Head of caudate nucleus (tissue), 42 donors: ENCODE data around the gene IGFBP1.
"Not testable (repeated sequence)": the region's sequence is repeated elsewhere in the genome, so short reads cannot be mapped to it uniquely, and the experiment has no call there.

Source experiments
- DNase-seq, 42 donors: peaks; one replicate each; pipeline versions ENCODE4 v3.0.0 to v3.0.0-alpha.2; 2020 to 2021; ENCODE audit warnings: mixed read lengths in 7 of 42
- intact Hi-C: fragments of 100-400 bp; cut with DNase I; formaldehyde crosslinking; loops from one replicate; pipeline ENCODE4 v1.15.0; 2022

Gene IGFBP1

DNA sequence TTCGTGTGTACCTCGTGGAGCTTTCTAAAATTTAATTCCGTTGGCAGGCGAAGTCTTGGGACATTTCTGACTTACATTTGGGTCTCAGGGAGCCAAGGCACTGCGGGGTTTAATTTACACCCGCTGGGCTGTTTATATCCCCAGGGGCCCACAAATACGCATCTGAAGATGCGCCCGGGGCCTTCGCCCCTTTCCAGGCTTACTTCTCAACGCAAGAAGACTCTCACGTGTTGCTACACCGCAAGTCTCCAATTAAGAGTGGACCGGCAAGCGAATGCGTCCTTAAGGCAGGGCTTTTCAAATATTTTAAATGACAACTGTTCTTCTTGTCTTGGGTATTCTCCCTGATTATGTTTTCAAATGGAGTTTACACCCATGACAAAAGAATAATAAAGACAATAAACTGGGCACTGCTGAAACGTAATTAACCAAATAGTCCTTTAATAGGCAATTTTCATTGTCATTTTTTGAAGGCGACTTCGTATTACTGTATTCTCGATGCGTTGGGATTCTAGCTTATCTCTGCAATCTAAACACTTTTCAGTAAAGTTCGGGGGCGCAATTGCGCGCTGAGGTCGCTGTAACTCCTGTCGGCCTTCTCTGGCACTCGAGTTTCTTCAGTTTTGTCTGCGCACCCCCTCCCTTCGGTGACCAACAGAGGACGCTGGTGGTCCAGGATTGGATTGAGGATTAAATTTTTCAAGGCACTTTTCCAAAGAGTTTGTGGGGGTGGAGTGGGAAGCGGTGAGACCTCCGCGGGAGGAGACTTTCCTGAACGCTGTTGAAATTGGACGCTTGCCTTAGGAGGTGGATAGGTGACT, 33.6 kb downstream of the IGFBP1 start:
- intact Hi-C loops, result loop anchor here (10.0 kb wide), 1 partner anchor 433 kb away; no protein-coding TSS in a partner anchor
- peak in 13 of 42 donors; percentile 17 to 61 (median 38) for DNase-seq

DNA sequence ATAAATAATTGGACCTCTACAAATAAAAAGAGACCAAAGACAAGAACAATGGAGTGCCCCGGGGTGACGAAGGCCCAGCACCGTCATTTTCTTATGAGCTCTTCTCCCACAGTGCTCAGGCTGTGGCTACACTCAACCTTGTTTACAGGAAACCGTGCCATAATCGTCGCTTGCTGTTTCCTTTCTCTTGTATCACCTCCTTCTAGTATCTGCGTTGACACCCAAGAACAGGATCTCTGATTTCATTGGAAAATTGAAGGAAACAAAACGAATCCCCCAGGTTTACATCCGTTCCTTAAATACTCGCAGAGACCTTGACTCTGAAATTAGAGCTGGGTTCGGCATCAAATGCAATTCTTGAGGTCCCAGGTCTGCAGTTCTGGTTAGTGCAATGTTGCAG, 34.5 kb downstream of the IGFBP1 start:
- no peak for DNase-seq
- intact Hi-C loops, result loop anchor here (10.0 kb wide), 1 partner anchor 432 kb away; no protein-coding TSS in a partner anchor

DNA sequence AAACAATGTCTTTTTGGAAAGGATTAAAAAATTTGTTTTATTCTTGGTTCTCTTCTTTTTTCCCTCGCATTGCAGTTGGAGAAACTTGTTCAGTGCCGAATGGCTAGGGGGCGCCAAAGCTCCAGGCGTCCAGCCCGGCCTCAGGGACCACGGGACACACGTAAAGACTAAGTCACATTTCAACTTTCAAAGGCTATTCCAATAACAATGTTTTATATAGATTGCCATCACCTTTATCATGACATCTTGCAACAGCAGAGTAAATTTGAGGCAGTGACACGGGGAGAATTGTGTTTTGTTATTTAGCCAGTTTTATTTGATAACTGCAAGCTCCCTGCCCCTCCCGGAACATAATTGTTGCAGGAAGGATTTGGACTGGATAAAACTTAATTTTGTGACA, 35.0 kb downstream of the IGFBP1 start:
- DNase-seq, result peak; percentile 44 to 87 (median 73)

DNA sequence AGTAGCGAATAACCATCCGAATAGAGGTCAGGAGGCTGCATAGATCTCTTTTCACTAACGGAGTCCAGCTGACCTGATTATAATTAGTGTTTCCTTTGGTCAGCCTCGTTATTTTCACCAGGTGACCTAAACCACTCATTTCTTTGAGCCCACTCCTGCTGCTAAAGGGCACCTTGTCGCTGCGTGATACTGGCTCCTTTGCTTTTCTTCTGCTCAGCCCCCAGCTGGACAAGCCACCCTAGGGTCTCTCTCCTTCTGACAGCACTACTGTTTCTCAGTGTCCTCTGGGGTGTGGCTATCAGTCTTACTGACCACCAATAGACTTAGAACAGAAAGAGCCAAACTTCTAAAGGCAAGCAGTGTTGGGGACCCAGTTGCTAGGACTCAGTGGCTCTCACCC, 35.5 kb downstream of the IGFBP1 start:
- no peak for DNase-seq
- intact Hi-C loops, result loop anchor here (10.0 kb wide), 1 partner anchor 431 kb away; no protein-coding TSS in a partner anchor

More for the DNA sequence above, 35.0 kb downstream of the IGFBP1 start:
- intact Hi-C loops, result loop anchor here (10.0 kb wide), 1 partner anchor 432 kb away; no protein-coding TSS in a partner anchor

DNA sequence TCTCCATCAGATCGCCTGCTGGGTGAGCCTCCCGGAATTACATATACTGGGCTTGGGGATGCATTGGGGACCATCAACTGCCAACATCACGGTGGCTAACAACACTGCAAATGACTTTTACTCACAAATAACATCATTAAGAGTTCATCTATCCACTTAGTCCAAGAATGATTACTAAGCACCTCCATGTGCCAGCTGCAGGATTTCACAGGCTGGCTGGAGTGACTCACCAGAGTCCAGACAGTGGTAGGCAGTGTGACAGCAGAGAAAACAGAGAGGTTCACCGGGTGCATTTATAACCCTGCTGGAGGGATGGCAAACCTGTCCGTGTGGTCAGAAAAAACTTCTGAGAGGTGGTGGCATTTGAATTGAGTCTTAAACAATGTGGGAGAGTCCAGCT, 36.0 kb downstream of the IGFBP1 start:
- intact Hi-C loops, result loop anchor here (10.0 kb wide), 1 partner anchor 431 kb away; no protein-coding TSS in a partner anchor
- no peak for DNase-seq

DNA sequence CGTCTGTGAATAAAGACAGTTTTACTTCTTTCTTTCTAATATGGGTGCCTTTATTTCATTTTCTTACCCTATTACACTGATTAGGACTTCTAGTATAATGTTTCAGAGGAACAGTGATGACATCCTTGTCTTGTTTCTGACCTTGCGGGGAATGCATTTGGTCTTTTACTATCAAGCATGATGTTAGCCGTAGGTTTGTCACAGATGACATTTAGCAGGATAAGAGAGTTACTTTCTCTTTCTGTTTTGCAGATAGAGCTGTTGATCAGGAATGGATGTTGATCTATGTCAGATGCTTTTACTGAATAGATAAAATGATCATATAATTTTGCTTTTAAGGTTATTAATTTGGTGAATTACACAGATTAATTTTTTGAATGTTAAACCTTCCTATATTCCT, 39.4 kb downstream of the IGFBP1 start:
- intact Hi-C loops, result loop anchor here (10.0 kb wide), 1 partner anchor 427 kb away; no protein-coding TSS in a partner anchor

DNA sequence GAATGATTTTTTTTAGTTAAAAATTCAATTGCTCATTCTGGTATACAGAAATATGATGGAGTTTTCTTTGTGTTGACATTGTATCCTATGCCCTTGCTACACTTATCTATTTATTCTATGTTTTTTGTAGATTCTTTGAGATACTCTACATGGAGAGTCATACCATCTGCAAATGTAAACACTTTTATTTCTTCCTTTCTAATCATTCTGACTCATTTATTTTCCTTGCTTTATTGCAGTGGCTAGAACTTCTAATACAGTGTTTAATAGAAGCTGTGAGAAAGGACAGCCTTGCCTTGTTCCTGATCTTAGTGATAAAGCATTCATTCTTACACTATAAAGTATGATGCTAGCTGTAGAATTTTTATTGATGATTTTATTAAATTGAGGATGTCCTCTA, 42.7 kb downstream of the IGFBP1 start:
- intact Hi-C loops, result no loop called here
- DNase-seq, result no peak

More for the DNA sequence above, 39.4 kb downstream of the IGFBP1 start:
- no peak for DNase-seq

DNA sequence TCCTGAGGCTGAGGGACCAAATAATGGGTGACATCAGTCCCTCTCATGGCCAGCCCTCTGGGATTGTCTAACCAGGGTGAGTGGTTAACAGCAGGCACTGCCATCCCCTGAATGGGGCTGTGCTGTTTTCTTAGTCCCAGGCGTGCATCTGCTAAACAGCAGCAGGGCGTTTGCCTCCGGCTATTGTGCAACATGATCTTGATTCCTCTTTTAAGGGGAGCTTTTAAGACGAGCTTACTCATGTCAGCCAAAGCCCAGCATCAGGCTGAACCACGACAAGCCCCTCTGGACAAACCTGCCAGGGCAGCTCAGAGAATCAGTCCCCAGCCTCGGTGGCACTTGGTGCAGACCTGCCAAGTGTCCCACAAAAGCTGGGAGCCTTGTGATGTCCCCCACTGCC, 49.0 kb downstream of the IGFBP1 start:
- no peak for DNase-seq
- intact Hi-C loops, result no loop called here

DNA sequence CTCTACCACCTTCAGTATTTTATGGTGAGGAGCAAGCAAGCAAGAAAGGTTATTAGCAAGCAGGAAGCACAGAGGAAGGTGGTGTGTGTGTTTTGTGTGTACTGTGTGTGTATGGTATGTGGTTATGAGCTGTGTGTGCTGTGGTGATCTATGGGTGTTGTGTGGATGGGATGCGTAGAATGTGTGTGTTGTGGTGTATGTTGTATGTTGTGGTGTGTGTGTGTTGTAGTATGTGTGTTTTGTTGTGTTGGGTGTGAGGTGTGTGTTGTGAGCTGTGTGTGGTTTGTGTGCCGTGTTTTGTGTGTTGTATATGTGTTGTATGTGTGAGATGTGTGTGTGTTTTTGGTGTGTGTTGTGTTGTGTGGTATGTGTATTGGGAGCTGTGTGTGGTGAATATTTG, 49.6 kb downstream of the IGFBP1 start:
- DNase-seq, result no peak
- intact Hi-C loops, result no loop called here

DNA sequence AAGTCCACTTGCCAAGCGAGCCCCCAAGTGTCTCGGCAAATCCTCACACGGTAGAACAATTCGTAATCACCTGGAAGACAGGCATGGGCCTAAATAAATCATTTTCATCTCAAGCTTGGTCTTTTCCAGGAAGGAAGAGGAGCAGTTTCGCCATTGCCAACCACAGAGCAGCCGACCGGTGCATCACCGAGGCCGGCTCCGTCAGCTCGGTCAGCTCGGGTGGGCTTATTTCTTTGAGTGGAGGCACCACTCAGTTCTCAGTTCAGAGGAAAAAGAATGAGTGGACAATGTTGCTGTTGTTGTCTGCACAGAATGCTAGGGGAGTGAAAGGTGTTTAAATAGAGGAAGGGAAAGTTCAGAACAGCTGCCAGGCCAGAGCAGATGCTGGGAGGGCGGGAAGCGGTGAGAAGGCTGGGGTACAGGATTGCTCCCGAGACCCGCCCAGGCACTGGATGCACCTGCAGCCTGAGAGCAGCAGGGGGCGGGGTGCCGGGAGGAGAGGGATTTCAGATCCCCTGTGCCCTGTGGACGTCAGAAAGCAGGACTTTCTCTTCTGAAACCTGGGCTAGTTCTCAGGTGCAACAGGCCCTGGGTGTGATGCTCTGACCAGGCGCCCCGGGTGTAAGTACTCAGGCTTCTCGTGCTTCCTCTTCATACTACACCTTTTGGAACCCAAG, 50.5 kb downstream of the IGFBP1 start:
- no peak for DNase-seq
- intact Hi-C loops, result no loop called here

DNA sequence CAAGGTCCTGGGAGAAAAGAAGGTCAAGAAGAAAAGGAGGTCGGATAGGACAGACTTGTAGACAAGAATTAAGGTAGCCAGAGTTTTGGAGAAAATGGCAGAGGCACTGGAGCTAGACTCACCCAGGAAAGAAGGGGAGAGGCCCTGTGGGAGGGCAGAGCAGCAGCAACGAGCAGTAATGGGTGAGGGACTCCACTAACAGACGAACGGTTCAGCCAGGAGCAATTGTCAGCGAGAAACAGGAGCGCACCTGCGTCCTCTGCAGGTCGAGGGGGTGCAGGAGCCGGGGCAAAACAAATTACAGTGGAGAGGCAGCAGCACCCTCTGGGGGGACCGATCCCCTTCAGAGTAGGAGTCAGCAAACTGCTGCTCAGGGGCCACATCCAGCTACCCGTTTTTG, 51.3 kb downstream of the IGFBP1 start:
- no peak for DNase-seq
- intact Hi-C loops, result no loop called here

DNA sequence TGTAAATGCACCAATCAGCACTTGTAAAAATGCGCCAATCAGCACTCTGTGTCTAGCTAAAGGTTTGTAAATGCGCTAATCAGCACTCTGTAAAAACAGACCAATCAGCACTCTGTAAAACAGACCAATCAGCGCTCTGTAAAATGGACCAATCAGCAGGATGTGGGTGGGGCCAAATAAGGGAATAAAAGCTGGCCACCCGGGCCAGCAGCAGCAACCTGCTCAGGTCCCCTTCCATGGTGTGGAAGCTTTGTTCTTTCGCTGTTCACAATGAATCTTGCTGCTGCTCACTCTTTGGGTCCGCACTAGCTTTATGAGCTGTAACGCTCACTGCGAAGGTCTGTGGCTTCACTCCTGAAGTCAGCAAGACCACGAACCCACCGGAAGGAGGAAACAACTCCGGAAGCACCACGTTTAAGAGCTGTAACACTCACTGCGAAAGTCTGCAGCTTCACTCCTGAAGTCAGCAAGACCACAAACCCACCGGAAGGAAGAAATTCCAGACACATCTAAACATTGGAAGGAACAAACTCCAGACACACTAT, 52.0 kb downstream of the IGFBP1 start:
- intact Hi-C loops, DNase-seq: not testable (repeated sequence)

DNA sequence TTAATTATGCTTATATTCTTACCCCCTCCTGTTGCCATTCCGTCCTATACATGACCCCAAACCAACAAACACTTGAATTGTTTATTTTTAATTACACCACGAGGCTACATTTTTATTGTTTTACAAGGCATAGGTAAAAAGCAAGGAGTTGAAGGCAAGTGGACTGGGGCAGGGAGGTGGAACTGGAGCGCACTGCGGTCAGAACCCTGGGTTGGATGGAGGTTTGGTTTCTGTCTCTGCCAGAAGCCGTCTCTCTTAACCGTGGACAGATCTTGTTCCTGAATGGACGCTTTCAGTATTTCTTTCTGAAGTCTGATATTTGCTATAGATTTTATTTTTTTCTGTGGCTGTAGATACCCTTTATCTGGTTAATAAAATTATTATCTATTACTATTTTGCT, 52.7 kb downstream of the IGFBP1 start:
- DNase-seq, result no peak
- intact Hi-C loops, result no loop called here
